HepG2 (cell line): ENCODE results near the gene FAM187B. TPM values are rescaled to one million over a fixed set of nuclear protein-coding genes. Genes with fewer than 3 reads are reported as not detected.
A peak's percentile ranks its signal among the peaks of the same experiment; 100 is the strongest.

Experiments
- ARNT2 ChIP-seq: sonication (generic); formaldehyde crosslinking; IDR thresholded peaks from 2 replicates; pipeline ENCODE4 v1.8.0; 2022; ENCODE audit warnings: mild to moderate bottlenecking, low read depth, missing genetic modification reagents, moderate library complexity
- CREBL2 ChIP-seq: sonication (generic); formaldehyde crosslinking; IDR thresholded peaks from 2 replicates; pipeline ENCODE4 v1.8.1; 2023; ENCODE audit warnings: missing genetic modification reagents, mild to moderate bottlenecking, borderline replicate concordance
- DZIP1 ChIP-seq: sonication (generic); formaldehyde crosslinking; IDR thresholded peaks from 2 replicates; pipeline ENCODE4 v1.5.0; 2020; ENCODE audit warnings: mild to moderate bottlenecking, missing genetic modification reagents
- FOXO1 ChIP-seq: sonication (generic); formaldehyde crosslinking; IDR thresholded peaks from 2 replicates; pipeline ENCODE4 v1.4.0; 2020; ENCODE audit warnings: missing genetic modification reagents
- FOXP4 ChIP-seq: sonication (generic); formaldehyde crosslinking; IDR thresholded peaks from 2 replicates; pipeline ENCODE4 v1.4.0; 2020; ENCODE audit warnings: missing genetic modification reagents
- KDM2A ChIP-seq: sonication (generic); formaldehyde crosslinking; IDR thresholded peaks from 2 replicates; pipeline ENCODE4 v1.4.0; 2020; ENCODE audit warnings: low read depth, missing genetic modification reagents, borderline replicate concordance
- NBN ChIP-seq: fragments of 450-650 bp; conservative IDR thresholded peaks from 2 replicates; pipeline ENCODE4 v1.6.1; 2017
- SRF ChIP-seq: IDR thresholded peaks from 2 replicates; pipeline ENCODE4 v1.6.1; 2011; ENCODE audit warnings: mild to moderate bottlenecking, low read depth, low read length, moderate library complexity
- TBX2 ChIP-seq: sonication (generic); formaldehyde crosslinking; IDR thresholded peaks from 2 replicates; pipeline ENCODE4 v1.5.0; 2020; ENCODE audit warnings: missing genetic modification reagents, mild to moderate bottlenecking, borderline replicate concordance
- ZFP62 ChIP-seq: sonication (generic); formaldehyde crosslinking; IDR thresholded peaks from 2 replicates; pipeline ENCODE4 v1.4.0; 2020; ENCODE audit warnings: missing genetic modification reagents
- ZIK1 ChIP-seq: sonication (generic); formaldehyde crosslinking; IDR thresholded peaks from 2 replicates; pipeline ENCODE4 v1.5.0; 2020; ENCODE audit warnings: mild to moderate bottlenecking, low read depth, missing genetic modification reagents, borderline replicate concordance
- ZNF616 ChIP-seq: sonication (generic); formaldehyde crosslinking; IDR thresholded peaks from 2 replicates; pipeline ENCODE4 v1.5.0; 2020; ENCODE audit warnings: low read depth, mild to moderate bottlenecking, missing genetic modification reagents
- ZNF639 ChIP-seq: conservative IDR thresholded peaks from 2 replicates; pipeline ENCODE4 v1.6.1; 2018; ENCODE audit warnings: missing genetic modification reagents
- ZNF790 ChIP-seq: sonication (generic); formaldehyde crosslinking; IDR thresholded peaks from 2 replicates; pipeline ENCODE4 v1.8.0; 2022; ENCODE audit warnings: missing genetic modification reagents, mild to moderate bottlenecking, borderline replicate concordance
- ZSCAN20 ChIP-seq: sonication (generic); formaldehyde crosslinking; IDR thresholded peaks from 2 replicates; pipeline ENCODE4 v1.4.0; 2020; ENCODE audit warnings: missing genetic modification reagents, mild to moderate bottlenecking, borderline replicate concordance
- polyA plus RNA-seq, 8 experiments: library from polyadenylated mRNA; depleted of rRNA in 3 of 8; stranded (reverse) in 7 of 8; unstranded in 1 of 8; fragments of >200 nt; fragmentation: Illumina TruSeq in 4 of 8; extraction: Trizol in 4 of 8; gene quantifications; 2 replicates each; pipeline versions ENCODE4 v1.2.1 to v1.2.3, GENCODE V29; 2011 to 2016; ENCODE audit warnings: low read depth in 4 of 8, missing spikeins in 1 of 8, mixed read lengths in 1 of 8; ENCODE audit not compliant: insufficient read depth in 1 of 8
- total RNA-seq, 5 experiments: library from RNA; depleted of rRNA; stranded (reverse); fragments of >200 nt; fragmentation: Illumina TruSeq; extraction: Trizol; gene quantifications; 2 replicates each; pipeline ENCODE4 v1.2.3, GENCODE V29; 2016; ENCODE audit warnings: low read depth in 1 of 5
- TF ChIP-seq, protein P1 (sequence below): sonication (generic); formaldehyde crosslinking; conservative IDR thresholded peaks from 2 replicates; pipeline ENCODE4 v1.8.0; 2022; ENCODE audit warnings: mild to moderate bottlenecking, moderate library complexity, missing genetic modification reagents

FAM187B gene
- total and polyA plus RNA-seq, 2 of the 13 experiments (the other 11 are each of a cell fraction or from before 2014, with no cell fraction given): not detected

DNA sequence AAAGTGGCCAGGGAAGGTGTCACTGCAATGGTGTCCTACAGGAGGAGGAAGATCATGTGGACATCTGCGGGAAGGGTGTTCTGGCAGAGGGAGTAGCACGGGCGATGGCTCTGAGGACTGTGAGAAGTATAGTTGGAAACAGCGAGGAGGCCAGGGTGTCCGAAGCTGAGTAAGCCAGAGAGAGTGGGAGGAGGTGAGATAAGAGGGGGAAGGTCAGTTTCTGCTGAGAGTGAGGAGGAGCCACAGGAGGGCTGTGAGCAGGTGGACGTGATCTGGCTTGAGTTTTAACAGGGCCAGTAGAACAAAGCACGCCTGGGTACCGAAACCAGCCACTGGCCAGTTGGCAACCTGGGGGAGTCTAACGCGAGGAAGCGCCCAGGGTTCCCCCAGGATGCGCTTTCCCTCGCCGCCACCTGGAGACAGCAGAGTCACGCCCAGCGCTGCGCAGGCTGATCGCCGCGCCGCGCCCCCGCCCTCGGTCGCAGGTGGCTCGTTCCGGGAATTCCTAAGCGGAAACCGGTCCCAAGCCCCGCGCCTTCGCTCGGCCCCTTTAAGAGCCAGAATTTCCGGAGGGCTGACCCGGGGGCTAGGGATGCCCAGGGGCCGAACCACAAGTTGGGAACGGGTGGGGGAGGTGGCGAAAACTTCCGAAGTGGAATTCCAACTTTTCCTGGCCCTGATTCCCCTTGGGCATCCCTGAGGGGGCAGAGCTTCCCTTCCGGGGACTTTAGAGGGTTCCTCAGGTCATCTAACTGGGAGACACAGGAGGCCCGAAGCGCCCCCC is 19.2 kb upstream of the FAM187B start (continued):
- TF ChIP-seq, protein P1, sequence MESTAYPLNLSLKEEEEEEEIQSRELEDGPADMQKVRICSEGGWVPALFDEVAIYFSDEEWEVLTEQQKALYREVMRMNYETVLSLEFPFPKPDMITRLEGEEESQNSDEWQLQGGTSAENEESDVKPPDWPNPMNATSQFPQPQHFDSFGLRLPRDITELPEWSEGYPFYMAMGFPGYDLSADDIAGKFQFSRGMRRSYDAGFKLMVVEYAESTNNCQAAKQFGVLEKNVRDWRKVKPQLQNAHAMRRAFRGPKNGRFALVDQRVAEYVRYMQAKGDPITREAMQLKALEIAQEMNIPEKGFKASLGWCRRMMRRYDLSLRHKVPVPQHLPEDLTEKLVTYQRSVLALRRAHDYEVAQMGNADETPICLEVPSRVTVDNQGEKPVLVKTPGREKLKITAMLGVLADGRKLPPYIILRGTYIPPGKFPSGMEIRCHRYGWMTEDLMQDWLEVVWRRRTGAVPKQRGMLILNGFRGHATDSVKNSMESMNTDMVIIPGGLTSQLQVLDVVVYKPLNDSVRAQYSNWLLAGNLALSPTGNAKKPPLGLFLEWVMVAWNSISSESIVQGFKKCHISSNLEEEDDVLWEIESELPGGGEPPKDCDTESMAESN (CRISPR knock-in tag): no peak
- no peak for TF ChIP-seq ZFP62 (CRISPR knock-in tag)
- TF ChIP-seq DZIP1: 0 out of 2 replicates have a peak, but pooled peaks have one; percentile 21
- TF ChIP-seq SRF: no peak
- peak; percentile 58 for TF ChIP-seq FOXP4
- no peak for TF ChIP-seq ZNF790
- 0 out of 2 replicates have a peak, but pooled peaks have one; percentile 33 for TF ChIP-seq ARNT2
- TF ChIP-seq ZSCAN20 (CRISPR knock-in tag): peak; percentile 73; the same call in 1 of the 2 replicates
- 0 out of 2 replicates have a peak, but pooled peaks have one; percentile 4 for TF ChIP-seq FOXO1 (CRISPR knock-in tag)
- TF ChIP-seq TBX2 (CRISPR knock-in tag): peak; percentile 44; the same call in 1 of the 2 replicates
- TF ChIP-seq CREBL2: no peak
- TF ChIP-seq NBN: no peak
- TF ChIP-seq ZIK1 (CRISPR knock-in tag): peak; percentile 62; the same call in 1 of the 2 replicates
- TF ChIP-seq KDM2A (CRISPR knock-in tag): peak; percentile 82
- TF ChIP-seq ZNF639 (CRISPR knock-in tag): peak; percentile 54; the same call in 1 of the 2 replicates
- no peak for TF ChIP-seq ZNF616
